Gastroesophageal sphincter (tissue), 3 donors: ENCODE results near the gene ARHGEF3.

ENCODE experiments used
- EP300 ChIP-seq: sonication (generic); formaldehyde crosslinking; IDR thresholded peaks from one replicate; pipeline ENCODE4 v1.6.1; 2017; ENCODE audit warnings: antibody characterized with exemption, mild to moderate bottlenecking
- TF ChIP-seq, protein P1 (sequence below), 4 experiments: fragments of 200-600 bp in 2 of 4; fragments of 450-650 bp in 2 of 4; sonication (generic) in 1 of 4; IDR thresholded peaks; one replicate each; pipeline ENCODE4 v1.5.1; 2017 to 2019; ENCODE audit warnings: antibody characterized with exemption in 4 of 4, mild to moderate bottlenecking in 2 of 4, moderate library complexity in 2 of 4

DNA sequence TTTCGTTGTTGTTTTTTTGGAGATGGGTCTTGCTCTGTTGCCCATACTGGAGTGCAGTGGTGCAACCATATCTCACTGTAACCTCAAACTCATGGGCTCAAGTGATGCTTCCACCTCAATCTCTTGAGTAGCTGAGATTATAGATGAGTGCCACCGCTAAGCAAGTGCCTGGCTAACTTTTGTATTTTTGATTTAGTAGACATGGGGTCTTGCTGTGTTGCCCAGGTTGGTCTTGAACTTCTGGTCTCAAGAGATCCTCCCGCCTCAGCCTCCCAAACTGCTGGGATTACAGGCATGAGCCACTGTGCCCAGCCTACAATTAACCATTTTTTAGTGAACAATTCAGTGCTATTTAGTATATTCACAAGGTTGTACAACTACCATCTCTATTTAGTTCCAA lies 42.2 kb downstream of the ARHGEF3 start:
- TF ChIP-seq, protein P1, sequence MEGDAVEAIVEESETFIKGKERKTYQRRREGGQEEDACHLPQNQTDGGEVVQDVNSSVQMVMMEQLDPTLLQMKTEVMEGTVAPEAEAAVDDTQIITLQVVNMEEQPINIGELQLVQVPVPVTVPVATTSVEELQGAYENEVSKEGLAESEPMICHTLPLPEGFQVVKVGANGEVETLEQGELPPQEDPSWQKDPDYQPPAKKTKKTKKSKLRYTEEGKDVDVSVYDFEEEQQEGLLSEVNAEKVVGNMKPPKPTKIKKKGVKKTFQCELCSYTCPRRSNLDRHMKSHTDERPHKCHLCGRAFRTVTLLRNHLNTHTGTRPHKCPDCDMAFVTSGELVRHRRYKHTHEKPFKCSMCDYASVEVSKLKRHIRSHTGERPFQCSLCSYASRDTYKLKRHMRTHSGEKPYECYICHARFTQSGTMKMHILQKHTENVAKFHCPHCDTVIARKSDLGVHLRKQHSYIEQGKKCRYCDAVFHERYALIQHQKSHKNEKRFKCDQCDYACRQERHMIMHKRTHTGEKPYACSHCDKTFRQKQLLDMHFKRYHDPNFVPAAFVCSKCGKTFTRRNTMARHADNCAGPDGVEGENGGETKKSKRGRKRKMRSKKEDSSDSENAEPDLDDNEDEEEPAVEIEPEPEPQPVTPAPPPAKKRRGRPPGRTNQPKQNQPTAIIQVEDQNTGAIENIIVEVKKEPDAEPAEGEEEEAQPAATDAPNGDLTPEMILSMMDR (IDR thresholded peaks at IDR 0.05) = no peak
- no peak for TF ChIP-seq EP300
